Progenitor cell of endocrine pancreas (in vitro differentiated cells): ENCODE data around the gene ZFAND3. TPM values are rescaled to one million over a fixed set of nuclear protein-coding genes. Genes with fewer than 3 reads are reported as not detected.
"Not testable (repeated sequence)": the region's sequence is repeated elsewhere in the genome, so short reads cannot be mapped to it uniquely, and the experiment has no call there.

Experiments
- DNase-seq: peaks from one replicate; pipeline ENCODE4 v3.0.0; 2021; ENCODE audit warnings: low spot score; ENCODE audit not compliant: unreplicated experiment
- H3K27ac Mint-ChIP-seq: 2 replicates; pipeline ENCODE4 v1.8.0; 2021; ENCODE audit warnings: mild to moderate bottlenecking, moderate library complexity, mixed read lengths
- H3K27me3 Mint-ChIP-seq: 2 replicates; pipeline ENCODE4 v1.8.0; 2021; ENCODE audit warnings: mixed read lengths
- H3K36me3 Mint-ChIP-seq: 2 replicates; pipeline ENCODE4 v1.8.0; 2022; ENCODE audit warnings: mixed read lengths; ENCODE audit not compliant: insufficient read depth
- H3K4me1 Mint-ChIP-seq: 2 replicates; pipeline ENCODE4 v1.8.0; 2021; ENCODE audit warnings: low read depth, mixed read lengths
- H3K4me3 Mint-ChIP-seq: 2 replicates; pipeline ENCODE4 v1.8.0; 2021; ENCODE audit warnings: low read depth, mild to moderate bottlenecking, moderate library complexity, mixed read lengths
- H3K9me3 Mint-ChIP-seq: 2 replicates; pipeline ENCODE4 v1.8.0; 2021; ENCODE audit warnings: low read depth, mixed read lengths
- total RNA-seq: library from RNA; stranded (reverse); gene quantifications from 2 replicates; pipeline ENCODE4 v1.2.1, GENCODE V29; 2021
- TF ChIP-seq, protein P1 (sequence below): fragments of 200-600 bp; sonication (generic); IDR thresholded peaks from one replicate; pipeline ENCODE4 v1.5.0; 2021; ENCODE audit warnings: antibody characterized with exemption, mild to moderate bottlenecking; ENCODE audit not compliant: unreplicated experiment

ZFAND3 gene
- total RNA-seq, 1 donor from 2014 or later, result 102 TPM

DNA sequence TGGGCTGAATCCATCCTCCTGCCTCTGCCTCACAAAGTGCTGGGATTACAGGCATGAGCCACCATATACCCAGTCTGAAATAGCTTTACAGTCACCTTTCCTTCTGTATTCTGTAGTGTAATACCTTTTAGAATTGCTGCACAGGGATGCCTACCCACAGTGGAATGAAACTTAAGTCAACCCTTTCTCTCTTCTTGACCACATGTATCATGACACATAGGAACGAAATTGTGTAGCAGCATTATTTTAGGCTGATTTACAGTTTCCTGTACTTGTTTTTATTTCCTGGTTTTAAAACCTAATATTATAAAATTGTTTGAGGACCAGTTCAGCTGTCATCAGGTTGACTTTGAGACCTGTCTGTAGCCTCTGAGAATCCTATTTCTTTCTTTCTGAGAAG, 297.8 kb downstream of the ZFAND3 start:
- no peaks in the 10 kb centered on the region for H3K27me3 Mint-ChIP-seq

DNA sequence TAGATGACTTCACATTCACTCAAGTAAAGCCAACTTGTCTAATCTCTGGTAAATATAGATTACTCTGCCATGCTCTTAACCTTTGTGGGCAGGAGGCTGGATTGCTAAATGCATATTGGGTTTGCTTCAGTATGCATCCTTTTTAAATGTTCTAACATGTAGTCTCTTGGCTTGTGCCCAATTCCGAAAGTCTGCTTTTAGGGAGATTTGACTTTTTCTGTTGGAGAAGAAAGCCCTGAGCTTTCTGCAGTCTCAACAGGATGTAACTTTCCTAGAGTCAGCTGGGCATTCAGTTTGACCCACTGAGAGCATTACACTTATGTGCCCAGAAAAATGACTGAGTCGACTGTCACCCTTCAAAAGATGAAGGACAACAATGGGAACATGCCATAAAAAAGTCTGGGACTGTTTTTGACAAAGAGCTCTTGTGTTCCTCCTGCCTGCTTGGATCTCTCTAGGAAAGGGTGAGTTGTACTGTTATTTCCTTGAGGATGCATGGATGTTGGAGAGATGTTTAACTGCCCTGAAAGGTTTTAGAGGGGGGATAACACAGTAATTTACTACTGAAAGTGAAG, 299.4 kb downstream of the ZFAND3 start:
- Mint-ChIP-seq H3K4me1 (peaks cover 8% of the 10 kb centered on the region), H3K4me3 (no peak overlapping the region), H3K36me3 (peaks cover 20% of the 10 kb centered on the region), H3K27me3 (no peaks in the 10 kb centered on the region), H3K27ac (no peak overlapping the region), H3K9me3 (peaks cover 6% of the 10 kb centered on the region)
- TF ChIP-seq, protein P1, sequence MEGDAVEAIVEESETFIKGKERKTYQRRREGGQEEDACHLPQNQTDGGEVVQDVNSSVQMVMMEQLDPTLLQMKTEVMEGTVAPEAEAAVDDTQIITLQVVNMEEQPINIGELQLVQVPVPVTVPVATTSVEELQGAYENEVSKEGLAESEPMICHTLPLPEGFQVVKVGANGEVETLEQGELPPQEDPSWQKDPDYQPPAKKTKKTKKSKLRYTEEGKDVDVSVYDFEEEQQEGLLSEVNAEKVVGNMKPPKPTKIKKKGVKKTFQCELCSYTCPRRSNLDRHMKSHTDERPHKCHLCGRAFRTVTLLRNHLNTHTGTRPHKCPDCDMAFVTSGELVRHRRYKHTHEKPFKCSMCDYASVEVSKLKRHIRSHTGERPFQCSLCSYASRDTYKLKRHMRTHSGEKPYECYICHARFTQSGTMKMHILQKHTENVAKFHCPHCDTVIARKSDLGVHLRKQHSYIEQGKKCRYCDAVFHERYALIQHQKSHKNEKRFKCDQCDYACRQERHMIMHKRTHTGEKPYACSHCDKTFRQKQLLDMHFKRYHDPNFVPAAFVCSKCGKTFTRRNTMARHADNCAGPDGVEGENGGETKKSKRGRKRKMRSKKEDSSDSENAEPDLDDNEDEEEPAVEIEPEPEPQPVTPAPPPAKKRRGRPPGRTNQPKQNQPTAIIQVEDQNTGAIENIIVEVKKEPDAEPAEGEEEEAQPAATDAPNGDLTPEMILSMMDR, result no peak
- no peak for DNase-seq

More for the DNA sequence above, 297.8 kb downstream of the ZFAND3 start:
- Mint-ChIP-seq H3K9me3 (no peaks in the 10 kb centered on the region), H3K27ac (no peak overlapping the region), H3K36me3 (peaks cover 8% of the 10 kb centered on the region), H3K4me3 (no peak overlapping the region), H3K4me1 (peaks cover 8% of the 10 kb centered on the region)
- no peak for DNase-seq
- TF ChIP-seq, protein P1, result no peak

DNA sequence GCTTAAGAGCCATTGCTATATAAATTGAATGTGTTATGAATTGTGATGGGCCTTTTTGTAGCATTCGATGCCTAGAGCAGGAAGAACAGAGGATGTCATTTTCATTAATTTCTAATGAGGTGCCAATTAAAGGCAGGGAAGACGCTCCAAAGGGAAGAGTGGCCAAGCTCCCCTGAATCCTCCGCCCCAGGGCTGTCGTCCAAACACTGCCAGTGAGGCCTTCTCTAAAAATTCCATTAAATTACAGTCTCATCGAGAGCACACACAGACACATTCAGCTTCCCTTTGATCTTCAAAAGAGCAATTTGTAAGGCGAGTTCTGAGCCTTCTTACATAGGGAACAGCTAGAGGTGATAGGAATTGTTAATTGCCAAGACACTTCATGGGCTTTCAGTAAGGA, 300.0 kb downstream of the ZFAND3 start:
- Mint-ChIP-seq H3K9me3 (peaks cover 6% of the 10 kb centered on the region), H3K27me3 (no peaks in the 10 kb centered on the region), H3K4me3 (no peak overlapping the region), H3K27ac (no peak overlapping the region), H3K36me3 (peaks cover 20% of the 10 kb centered on the region), H3K4me1 (peaks cover 7% of the 10 kb centered on the region)
- DNase-seq, result no peak
- TF ChIP-seq, protein P1, result no peak

DNA sequence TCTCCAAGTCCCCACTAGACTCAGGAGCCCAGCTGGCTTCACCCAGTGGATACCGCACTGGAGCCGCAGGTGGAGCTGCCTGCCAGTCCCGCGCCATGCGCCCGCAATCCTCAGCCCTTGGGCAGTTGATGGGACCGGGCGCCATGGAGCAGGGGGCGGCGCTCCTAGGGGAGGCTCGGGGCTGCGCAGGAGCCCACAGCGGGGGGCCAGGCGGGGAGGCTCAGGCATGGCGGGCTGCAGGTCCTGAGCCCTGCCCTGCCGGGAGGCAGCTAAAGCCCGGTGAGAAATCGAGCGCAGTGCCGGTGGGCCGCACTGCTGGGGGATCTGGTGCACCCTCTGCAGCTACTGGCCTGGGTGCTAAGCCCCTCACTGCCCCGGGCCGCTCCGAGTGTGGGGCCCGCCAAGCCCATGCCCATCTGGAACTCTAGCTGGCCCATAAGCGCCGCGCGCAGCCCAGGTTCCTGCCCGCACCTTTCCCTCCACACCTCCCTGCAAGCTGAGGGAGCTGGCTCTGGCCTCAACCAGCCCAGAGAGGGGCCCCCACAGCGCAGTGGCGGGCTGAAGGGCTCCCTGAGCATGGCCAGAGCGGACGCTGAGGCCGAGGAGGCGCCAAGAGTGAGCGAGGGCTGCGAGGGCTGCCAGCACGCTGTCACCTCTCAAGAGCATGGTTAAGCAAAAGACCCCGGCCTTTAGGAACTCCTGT, 304.8 kb downstream of the ZFAND3 start:
- not testable (repeated sequence) for H3K27ac Mint-ChIP-seq, H3K27me3 Mint-ChIP-seq, DNase-seq, H3K4me1 Mint-ChIP-seq, H3K4me3 Mint-ChIP-seq
- Mint-ChIP-seq H3K9me3 (peaks cover 33% of the 10 kb centered on the region), H3K36me3 (peaks cover 54% of the 10 kb centered on the region)

DNA sequence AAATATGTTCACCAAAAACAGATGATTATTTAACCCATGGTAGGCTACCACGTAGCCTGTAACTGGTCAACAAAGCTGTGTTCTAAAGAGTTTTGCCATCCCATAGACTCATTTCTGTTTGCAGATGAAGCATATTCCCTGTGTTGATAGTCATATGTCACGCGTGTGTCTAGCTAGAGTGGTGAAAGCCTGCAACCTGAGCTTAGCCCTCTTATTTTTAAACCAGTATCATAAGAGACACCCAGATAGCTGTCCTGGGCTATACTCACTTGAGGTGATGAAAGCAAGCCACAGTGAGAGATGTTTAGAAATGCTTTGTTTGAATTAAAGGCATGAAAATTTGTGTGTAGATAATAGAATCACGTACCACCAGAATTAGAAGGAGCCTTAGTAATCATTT, 307.8 kb downstream of the ZFAND3 start:
- Mint-ChIP-seq H3K27me3 (no peaks in the 10 kb centered on the region), H3K9me3 (peaks cover 47% of the 10 kb centered on the region), H3K27ac (no peak overlapping the region), H3K4me3 (no peak overlapping the region), H3K36me3 (peaks cover 57% of the 10 kb centered on the region), H3K4me1 (no peaks in the 10 kb centered on the region)
- TF ChIP-seq, protein P1, result no peak
- DNase-seq, result no peak

DNA sequence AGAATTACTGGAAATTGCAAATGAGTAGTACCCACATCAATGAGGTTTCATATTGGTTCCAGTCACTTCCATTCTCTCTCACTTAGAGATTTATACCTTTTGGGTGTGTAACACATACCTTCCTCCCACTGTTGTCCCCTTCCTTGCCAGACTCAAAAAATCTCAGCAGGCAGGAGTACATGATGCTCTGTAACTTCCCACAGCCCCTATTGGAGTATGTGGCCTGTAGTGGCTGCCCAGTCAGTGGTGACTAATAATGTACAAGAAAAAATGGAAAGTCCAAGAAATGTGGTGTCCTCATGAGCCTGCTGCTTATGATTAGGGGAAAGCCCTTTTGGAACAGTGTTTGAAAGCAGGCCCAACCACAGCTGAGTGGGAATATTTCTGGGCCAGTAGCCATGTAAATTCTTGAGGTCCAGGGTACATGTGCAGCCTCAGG, 312.0 kb downstream of the ZFAND3 start:
- Mint-ChIP-seq H3K36me3 (peaks cover 37% of the 10 kb centered on the region), H3K9me3 (peaks cover 30% of the 10 kb centered on the region), H3K27me3 (no peaks in the 10 kb centered on the region), H3K4me3 (no peak overlapping the region), H3K27ac (no peak overlapping the region), H3K4me1 (peaks cover 11% of the 10 kb centered on the region)
- TF ChIP-seq, protein P1, result no peak
- DNase-seq, result no peak
